Measurements from ENCODE around the gene SYNE4.
A peak's percentile ranks its signal among the peaks of the same experiment; 100 is the strongest.
"Not testable (repeated sequence)": the region's sequence is repeated elsewhere in the genome, so short reads cannot be mapped to it uniquely, and the experiment has no call there.

Gene SYNE4, protein sequence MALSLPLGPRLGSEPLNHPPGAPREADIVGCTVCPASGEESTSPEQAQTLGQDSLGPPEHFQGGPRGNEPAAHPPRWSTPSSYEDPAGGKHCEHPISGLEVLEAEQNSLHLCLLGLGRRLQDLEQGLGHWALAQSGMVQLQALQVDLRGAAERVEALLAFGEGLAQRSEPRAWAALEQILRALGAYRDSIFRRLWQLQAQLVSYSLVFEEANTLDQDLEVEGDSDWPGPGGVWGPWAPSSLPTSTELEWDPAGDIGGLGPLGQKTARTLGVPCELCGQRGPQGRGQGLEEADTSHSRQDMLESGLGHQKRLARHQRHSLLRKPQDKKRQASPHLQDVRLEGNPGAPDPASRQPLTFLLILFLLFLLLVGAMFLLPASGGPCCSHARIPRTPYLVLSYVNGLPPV

DNA sequence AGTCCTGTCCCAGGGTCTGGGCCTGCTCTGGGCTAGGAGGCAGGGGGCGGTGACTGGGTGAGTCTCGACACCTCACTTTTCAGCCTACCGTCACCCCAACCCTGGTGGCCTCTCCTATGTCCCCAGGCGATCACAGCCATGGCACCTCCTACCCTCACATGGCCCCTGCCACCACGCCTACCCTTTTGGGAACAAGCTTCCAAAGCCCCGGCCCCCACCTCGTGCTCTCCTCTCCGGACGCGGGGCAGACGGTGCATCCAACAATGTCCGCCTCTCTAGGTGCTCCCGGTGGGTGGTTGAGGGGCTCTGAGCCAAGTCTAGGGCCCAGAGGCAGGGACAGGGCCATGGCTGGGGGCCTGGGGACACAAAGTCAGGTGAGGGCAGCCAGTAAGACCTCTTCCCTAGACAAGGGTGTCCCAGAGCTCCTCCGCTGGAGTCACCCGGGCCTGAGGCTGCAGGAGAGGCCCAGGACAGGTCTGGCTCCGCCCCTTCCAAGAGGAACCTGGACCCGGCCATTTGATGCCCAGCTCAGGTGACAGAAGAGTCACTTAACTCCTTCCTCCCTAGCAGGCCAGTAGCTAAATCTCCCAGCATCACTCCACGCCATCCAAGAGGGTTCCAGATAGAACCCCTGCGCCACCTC is at the start of gene SYNE4:
TSS of gene SYNE4 (minus strand) at position 478 of the 643 bp plus-strand sequence. CDS start at position 346, 132 bp downstream.
- DNase-seq: no peak

DNA sequence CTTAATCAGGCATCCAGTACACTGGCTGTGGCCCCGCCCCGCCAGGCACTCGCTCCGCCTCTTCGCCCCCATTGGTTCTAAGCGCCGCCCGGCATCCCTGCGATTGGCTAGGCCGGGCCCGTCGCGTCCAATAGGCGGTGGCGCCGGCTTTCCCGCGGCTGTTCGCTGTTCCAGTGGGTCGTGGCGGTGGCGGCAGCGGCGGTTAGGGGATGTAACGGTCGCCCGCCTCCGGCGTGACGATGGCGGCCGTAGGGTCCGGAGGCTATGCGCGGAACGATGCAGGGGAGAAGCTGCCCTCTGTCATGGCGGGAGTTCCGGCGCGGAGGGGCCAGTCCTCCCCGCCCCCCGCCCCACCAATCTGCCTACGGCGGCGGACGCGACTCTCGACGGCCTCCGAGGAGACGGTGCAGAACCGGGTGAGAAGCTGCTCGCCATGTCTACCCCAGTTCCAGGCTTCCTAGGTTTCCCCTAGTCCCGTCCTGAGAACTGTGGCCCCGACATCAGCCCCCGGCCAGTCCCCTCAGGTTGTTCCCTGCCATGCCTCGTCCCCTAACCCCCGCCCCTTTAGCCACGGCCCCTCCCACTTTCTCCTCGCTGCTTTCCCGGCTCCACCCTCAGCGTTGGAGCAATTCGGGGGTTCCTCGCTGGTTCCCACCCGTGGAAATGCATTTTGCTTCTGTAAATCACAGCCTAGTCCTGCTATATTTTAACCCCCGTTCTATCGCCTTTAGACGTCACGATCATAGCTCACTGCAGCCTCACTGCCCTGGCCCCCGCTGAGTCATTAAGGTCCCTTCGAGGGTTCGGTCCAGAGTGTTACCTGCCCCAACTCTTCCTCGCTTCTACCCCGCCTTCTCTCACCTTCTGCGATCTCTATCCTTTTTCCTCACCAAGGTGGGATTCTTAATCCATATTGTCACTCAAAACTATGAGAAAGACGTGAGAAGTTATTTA is 46.4 kb upstream of the SYNE4 start, which contains the start of gene WDR62:
TSS of gene WDR62 (plus strand) at position 165 of the 954 bp plus-strand sequence. CDS start at position 240, 75 bp downstream.
- peak; percentile 91 to 92 for DNase-seq

DNA sequence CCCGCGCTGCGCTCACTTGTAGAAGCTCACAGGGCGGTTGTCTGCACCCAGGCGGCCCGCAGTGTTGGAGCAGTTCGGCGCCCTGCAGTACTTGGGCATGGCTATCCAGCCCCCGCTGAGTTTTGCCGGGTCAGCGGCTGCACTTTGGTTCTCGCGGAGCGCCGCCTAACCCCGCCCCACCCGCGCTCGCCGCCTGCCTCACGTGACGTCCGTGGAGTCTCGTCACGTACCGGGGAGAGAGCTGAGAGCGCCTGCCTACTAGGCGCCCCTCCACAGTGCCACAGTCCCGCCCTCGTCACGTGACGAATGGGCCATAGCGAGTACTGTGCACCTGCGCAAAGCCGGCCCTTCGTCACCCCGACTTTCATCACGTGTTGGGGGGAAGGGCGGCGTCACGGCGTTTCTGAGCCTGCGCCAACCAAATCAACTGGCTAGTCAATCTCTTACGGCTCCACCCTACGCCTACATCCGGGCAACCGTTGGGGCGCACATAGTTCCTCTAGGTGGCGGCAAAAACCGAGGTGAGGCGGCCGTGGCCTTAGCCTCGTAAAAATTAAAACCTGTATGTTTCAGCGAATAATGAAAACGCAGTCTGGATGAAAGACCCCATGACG is 45.6 kb upstream of the SYNE4 start, which contains the start of gene THAP8:
TSS of gene THAP8 (minus strand) at position 167 of the 614 bp plus-strand sequence. CDS start at position 99, 68 bp downstream.
- peak; percentile 100 for DNase-seq

DNA sequence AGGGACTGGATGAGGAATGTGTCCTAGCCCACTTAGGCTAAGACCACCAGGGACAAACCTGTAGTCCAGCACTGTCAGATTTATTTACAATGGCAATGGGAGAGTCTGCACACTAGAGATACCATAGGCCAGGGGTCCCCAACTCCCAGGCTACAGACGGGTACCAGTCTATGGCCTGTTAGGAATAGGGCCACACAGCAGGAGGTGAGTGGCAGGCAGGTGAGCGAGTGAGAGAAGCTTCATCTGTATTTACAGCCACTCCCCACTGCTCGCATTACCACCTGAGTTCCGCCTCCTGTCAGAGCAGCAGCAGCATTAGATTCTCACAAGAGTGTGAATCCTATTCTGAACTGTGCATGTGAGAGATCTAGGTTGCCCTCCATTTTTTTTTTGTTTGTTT is 43.0 kb upstream of the SYNE4 start:
- no peak for DNase-seq

DNA sequence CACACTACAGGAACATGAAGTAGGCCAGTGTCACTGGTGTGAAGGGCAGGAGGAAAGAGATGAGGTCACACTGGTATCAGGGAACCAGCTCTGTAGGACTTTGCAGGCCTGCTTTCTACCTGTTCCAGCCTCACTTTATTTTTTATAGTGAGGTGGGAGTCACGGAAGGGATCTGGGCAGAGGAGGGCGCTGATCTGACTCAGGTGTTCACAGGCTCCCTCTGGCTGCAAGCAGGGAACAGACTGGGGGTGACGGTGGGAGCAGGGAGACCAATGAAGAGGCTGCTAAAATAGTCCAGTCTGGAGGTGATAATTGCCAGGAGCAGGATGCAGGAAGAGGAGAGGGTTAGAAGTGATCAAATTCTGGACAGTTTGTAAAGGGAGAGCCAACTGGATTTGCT is 42.6 kb upstream of the SYNE4 start:
- DNase-seq: no peak

DNA sequence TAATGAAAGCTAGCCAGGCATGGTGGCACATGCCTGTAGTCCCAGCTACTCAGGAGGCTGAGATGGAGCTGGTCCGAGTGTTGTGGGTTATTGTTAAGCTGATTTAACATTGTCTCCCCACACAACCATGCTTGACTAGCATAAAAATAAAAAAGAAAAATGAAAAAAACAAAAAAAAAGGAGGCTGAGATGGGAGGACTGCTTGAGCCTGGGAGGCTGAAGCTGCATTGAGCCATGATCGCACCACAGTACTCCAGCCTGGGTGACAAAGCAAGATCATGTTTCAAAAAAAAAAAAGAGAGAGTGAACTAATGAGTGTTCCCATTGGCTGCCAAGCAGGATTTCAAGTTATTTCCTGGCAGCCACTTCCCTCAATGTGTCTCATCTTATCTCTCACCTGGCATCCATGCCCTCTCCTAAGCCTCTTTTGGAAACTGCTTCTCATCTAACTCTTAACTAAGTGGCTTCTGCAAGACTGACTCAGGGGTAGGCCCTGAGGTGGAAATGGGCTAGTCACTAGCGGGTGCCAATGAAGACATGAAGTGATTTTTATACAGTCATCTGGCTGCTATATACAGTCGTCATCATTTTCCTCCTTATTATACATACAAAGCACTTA is 40.6 kb upstream of the SYNE4 start:
- DNase-seq: no peak

DNA sequence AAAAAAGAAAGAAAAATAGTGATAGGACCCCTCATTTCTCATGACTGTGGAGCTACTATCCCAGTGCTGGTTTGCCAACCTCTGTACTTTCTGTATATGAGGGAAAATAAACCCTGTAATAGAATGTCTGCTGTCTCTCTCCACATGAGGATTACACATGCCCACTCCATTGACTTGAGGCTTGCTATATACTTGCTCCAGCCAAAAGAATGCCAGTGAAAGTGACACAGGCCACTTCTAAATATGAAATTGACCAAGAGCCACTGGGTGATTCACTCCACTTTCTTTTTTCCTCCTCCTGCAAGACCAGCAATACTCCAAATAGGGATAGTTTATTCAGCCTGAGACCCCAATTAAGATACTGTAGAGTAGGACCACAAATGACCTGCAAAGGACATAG is 39.2 kb upstream of the SYNE4 start:
- DNase-seq: no peak

DNA sequence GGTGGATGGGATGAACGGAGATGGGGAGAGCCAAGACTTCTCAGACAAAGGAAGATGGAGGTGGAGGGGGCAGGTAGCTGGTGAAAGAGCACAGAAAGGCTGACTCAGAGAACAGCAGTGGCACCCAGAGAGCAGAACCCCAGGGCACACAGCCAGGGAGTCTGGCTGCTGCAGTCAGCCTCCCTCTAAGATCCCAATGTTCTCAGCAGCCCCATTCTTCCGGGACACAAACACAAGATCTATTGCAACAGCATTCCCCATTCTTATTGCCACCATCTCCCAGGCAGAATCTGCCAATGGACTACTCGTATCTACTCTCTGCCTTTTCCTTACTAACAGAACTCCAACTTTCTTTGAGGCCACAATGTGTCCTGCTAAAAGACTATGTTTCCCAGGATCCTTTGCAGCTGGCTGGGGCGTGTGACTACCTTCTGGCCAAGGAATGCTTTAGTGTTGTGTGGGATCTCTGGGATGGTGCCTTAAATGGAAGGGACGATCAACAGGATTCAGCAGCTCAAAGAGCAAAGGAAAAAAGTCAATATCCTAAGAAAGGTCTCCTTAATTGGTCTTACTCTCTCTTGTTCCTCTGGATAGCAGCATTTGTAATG is 37.9 kb upstream of the SYNE4 start:
- no peak for DNase-seq

DNA sequence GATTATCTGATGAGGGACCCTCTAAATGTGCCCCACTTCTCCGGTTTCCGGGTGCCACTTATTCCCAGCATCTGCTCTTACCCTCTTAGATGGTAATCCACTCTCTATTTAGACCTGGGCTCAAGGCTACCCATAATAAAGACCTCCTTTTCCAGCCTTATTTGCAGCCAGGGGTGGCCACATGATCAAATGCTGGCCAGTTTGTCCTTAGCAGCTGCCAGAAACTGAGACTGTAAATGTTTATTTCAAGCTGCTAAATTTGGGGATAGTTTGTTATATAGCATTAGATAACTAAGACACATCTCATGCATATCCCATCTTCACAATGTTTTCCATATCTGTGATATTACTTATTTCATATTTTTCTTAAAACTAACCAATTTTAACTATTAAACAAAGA is 35.3 kb upstream of the SYNE4 start:
- no peak for DNase-seq

DNA sequence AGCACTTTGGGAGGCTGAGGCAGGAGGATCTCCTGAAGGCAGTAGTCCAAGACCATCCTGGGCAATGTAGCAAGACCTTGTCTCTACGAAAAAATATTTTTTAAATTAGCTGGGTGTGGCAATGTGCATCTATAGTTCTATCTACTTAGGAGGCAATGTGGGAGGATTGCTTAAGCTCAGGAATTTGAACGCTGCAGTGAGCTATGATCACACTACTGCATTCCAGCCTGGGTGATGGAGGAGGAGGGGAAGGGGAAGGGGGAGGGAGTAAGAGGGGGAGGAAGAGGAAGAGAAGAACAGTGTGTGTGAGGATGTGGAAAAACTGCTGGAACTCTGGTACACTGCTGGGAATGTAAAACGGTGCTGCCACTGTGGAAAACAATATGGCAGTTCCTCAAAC is 33.2 kb upstream of the SYNE4 start:
- no peak for DNase-seq

DNA sequence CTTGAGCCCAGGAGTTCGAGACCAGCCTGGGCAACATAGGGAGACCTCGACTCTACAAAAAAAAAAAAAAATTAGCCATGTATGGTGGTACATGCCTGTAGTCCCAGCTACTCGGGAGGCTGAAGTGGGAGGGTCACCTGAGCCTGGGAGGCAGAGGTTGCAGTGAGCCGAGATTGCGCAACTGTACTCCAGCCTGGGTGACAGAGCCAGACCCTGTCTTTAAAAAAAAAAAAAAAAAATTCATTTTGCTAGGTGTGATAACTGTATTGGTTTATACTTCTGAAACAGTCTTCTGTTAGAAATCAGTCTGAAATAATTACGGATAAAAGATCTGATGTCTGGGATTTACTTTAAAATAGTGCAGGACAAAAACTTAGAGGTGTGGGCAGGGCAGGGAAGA is 32.5 kb upstream of the SYNE4 start:
- not testable (repeated sequence) for DNase-seq

DNA sequence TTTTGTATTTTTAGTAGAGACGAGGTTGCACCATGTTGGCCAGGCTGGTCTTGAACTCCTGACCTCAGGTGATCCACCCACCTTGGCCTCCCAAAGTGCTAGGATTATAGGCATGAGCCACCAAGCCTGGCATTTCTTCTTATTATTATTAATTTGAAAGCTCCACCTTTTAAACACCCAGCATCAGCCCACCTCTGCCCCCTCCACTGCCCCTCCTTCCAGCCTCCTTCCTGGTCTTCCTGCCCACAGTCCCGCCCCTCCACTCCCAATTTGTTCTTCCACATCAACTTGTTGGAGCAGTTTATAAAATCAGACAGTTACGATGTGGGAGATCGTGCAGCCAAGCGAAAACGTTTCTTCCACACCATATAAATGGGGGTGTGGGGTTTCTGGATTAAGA is 31.9 kb upstream of the SYNE4 start:
- DNase-seq: no peak

DNA sequence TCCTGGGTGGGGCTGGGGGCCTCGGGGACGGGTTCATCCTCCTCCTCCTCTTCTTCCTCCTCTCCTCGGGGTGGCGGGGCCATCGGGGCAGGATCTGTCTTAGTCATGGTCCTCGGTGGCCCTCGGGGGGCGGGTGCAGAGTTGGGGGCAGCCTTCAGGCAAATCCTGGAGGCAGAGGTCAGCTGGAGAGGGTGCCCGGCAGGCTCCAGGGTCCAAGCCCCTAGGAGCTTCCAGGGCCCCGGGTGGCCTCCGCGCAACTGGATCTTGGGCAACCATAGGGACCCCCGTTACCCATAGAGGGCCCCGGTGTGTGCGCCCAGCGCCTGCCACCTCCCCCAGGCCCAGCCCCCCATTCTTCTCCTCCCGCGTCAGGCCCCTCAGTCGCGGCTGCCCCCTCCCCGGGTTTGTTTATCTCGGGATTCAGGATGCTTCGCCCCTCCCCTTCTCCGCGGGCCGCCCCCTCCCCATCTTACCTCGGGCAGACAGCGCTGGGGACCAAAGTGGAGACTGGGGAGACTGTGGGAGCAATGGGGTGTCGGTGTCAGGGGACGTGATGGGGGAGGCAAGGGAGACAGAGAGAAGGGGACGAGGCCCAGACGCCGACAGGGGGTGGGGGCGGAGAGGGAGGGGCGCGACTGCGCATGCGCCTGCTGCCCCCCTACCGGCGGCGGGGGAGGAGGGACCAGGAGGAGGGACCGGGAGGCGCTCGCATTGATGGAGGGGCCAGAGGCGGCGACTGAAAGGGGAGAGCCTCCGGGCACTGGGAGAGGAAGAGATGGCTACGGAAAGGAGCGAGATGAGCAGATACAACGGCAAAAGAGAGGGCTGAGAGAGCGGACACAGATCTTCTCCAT is 23.9 kb upstream of the SYNE4 start, which contains the start of gene CLIP3:
TSS of gene CLIP3 (minus strand) at position 623 of the 854 bp plus-strand sequence. CDS start at position 107, 516 bp downstream.
- peak; percentile 14 to 18 for DNase-seq

DNA sequence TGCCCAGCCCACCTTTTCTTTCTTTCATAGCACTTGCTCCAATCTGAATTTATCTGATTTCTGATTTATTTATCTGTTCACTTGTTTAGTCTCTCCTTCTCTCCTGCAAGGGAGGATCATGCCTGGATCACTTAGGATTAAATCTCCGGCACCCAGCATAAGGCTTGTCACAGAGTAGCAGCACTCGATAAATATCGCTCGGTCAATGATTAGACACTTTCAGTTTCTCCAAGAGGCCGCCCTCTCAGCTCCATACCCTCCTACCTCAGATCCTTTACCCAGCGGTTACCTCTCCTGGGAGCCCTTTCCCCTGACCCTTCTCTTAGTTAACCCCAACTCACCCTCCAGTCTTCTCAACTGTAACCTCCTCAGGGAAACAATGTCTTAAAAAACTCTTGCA is 22.7 kb upstream of the SYNE4 start:
- no peak for DNase-seq

DNA sequence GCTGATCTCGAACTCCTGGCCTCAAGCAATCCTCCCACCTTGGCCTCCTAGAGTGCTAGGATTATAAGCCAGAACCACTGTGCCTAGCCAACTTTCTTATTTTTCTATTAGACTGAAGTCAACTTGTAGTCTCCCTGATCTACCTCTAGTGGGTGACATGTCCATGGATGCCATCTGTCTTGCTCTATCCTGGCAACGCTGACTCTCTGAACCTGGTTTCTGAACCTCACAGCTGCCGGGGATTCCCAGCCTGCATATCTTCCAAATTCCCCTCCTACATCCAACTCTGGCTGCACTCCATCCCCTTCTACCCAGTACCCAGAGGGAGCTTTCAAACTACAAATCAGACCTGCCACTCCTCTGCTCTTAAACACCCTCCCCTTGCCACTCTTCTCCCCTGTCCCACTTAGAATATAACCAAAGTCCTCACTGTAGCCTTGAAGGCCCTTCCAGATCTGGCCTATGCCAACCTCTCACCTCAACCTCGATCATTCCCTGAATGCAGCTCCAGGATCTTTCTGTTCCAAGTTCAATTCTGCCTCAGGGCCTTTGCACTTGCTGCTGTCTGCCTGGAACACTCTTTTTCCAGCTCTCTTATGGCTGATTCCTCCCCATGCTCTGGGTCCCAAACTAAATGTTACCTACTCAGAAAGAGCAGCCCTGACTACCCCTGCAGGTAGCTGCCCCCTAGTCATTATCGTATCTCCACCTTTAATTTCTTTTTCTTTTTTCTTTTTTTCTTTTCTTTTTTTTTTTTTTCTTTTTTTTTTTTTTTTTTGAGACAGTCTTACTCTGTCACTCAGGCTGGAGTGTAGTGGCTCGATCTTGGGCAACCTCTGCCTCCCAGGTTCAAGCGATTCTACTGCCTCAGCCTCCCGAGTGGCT is 21.9 kb upstream of the SYNE4 start:
- DNase-seq: no peak

DNA sequence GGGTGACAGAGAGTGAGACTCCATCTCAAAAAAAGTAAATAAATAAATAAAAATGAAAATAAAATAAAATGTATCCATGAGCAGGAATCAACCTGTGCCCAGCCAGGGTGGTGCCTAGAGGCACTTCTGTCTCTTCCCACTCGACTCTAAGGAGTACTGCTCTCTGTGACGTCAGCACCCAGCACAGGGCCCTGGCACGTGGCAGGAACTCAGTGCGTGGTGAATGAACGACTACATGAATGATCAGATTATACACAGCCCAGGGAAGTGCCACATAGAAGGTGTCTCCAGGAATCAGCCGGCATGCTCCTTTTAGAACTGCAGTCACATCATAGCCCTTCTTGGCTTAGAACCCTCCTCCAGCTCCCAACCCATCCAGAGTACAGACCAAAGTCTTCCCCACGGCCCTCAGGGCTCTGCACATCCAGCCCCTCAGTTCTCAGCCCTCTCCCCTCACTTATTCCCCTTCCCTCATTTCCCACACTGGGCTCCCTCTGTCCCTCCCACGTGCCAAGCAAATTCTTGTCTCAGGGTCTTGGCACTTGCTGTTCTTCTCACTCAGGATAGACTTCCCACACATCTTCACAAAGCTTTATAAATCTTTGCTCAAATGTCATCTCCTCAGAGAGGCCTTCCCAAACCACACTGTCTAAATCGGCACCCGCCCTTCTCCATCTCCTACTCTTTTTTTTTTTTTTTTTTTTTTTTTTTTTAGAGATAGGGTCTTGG is 19.9 kb upstream of the SYNE4 start:
- DNase-seq: no peak

DNA sequence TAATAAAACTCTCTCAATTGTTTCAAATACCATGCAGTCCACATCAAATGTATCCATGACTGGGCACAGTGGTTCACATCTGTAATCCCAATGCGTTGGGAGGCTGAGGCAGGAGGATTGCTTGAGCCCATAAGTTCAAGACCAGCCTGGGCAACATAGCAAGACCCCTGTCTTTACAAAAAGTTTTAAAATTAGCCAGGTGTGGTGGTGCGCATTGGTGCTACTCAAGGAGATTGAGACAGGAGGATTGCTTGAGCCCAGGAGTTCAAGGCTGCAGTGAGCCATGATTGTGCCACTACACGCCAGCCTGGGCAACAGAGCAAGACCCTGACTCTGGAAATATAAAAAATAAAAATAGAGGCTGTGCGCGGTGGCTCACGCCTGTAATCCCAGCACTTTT is 19.1 kb upstream of the SYNE4 start:
- no peak for DNase-seq

DNA sequence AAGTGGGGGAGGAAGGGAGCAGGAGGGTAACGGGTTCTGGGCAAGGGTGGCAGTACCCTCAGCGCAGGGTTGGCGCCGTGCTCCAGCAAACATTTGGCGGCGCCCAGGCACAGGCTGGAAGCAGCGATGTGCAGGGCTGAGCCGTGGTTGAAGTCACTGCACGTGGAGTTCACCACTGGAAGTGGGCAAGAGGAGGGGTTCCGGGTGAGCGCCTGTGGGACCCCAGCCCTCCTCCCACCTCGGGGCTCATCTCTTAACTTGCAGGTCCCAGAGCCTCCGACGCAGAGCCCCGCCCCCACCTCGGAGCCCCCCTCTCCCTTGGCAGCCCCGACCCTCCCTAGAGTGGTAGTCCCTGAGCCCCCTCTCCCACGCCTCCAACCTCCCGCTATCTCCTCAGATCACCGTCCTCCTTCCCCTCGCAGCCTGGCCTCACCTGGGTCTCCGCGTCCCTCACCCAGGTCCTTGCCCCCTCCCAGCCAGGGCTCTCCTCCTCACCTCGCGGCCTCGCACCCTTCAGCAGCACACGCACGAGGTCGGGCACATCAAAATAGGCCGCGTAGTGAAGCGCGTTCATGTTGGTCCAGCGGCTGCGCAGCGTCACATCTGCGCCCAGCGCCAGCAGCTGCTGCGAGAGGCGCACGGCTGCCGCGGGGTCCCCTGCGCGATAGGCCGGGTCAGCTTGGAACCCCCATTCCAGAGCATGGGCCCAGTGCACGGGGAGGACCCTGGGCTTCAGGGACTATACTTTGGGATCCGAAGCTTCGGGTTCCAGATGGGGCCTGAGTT is 17.7 kb upstream of the SYNE4 start:
- no peak for DNase-seq
